SKM-1 treated with dmso at 0.1 percent for 144 hours (cell line): Measurements from ENCODE around the gene TAS1R3.
"Not testable (repeated sequence)": the region's sequence is repeated elsewhere in the genome, so short reads cannot be mapped to it uniquely, and the experiment has no call there.

Experiments used
- DNase-seq: peaks from one replicate; lab custom pipeline; 2025; ENCODE audit not compliant: unreplicated experiment; lab: John Stamatoyannopoulos, UW

The TAS1R3 gene

DNA sequence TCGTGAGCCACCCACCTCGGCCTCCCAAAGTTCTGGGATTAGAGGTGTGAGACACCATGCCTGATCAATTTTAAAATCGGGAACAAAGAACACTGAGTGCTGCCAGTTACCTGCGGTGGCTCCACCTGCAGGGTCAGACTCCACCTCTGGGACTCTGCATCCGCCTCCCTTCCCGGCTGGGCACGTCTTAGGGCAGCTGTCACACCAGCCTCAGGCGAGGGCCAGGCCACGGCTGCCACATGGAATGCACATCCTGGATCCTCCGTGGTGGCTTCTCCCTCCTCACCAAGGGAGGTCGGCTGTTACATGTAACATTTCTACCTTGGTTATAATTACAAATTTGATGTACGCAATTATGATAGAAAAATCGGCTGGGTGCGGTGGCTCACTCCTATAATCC lies 33.2 kb downstream of the TAS1R3 start:
- no peak for DNase-seq

DNA sequence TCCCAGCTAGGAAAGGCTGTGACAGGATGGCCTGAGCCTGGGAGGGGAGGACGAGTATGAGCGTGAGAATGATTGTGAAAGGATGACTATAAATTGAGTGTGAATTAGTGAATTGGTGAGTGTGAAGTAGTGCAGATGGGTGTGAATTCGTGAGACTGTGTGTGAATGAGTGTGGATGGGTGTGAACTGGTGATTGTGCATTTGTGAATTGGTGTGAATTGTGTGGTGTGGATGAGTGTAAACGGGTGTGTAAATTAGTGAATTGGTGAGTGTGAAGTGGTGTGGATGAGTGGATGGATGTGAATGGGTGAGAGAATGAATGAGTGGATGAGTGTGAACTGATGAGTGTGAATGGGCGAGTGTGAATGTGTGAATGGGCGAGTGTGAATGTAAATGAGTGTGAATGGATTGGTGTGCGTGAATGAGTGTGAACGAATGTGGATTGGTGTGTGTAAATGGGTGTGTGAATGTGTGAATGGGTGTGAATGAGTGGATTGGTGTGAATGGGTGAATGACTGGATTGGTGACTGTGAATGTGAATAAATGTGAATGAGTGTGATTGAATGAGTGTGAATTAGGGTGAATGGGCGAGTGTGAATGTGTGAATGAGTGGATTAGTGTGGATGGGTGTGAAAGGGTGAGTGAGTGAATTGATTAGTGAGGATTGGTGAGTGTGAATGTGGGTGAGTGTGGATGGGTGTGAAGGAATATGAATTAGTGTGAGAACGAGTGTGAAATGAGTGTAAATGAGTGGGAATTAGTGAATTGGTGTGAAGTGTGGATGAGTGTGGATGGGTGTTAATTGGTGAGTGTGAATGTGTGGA lies 35.0 kb downstream of the TAS1R3 start:
- DNase-seq = no peak

DNA sequence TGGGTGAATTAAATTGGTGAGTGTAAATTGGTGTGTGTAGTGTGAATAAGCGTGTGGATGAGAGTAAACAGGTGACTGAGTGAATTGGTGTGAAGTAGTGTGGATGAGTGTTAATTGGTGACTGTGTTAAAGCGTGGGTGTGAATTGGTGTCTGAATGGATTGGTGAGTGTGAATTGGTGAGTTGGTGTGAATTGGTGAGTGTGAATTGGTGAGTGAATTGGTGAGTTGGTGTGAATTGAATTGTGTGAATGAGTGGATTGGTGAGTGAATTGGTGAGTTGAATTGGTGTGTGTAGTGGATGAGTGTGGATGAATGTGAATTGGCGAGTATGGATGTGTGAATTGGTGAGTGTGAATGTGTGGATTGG lies 35.6 kb downstream of the TAS1R3 start:
- no peak for DNase-seq

- no peak for DNase-seq
These were observed 36.2 kb downstream of the TAS1R3 start for GRCh38 chr1:1367315-1367714.

GRCh38 chr1:1370094-1370493 lies 39.0 kb downstream of the TAS1R3 start:
- DNase-seq = not testable (repeated sequence)

GRCh38 chr1:1370771-1371300 lies 39.8 kb downstream of the TAS1R3 start:
- no peak for DNase-seq

GRCh38 chr1:1371364-1371745 lies 40.3 kb downstream of the TAS1R3 start:
- peak; percentile 70 for DNase-seq

DNA sequence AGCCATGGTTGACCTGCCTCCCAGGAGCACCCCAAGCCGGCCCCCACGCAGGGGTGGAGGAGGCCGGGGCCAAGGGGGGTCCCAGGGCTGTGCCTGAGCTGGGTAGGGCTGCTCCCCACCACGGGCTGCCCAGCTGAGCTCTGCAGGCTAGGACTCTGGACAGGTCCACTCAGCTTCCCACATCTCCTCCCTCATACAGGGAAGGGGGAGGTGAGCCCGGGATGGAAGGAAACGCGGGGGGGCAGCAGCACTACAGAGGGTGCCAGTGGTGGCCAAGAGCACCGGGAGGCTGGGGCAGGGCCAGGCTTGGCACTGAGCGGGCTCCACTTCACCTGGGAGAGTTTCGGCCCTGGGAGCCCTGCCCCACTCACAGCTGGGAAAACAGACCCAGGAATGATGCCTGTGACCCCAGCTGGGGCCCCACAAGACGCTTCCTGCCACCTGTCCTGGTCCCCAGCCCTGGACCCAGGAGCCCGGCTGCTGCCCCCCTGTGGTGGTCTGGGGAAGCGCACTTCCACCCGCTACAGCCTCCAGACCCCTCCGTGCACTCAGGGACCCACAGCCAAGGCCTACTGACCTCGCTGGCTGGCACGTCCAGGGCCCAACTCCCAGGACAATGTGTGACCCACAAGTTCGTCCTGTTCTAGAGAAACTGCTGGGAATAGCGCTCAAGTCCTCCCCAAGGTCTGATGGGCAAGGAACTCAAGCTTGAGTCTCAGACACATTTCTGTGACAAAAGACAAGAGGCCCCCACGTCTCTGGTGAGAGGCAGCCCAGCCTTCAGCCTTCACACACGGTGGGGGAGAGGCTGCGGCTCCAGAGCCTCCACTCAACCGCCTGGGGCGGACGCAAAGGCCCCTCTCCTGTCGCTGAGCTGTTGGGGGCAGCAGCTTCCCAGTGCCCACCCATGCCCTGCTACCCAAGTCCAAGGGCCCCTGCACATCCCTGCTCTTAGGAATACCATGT lies 40.9 kb downstream of the TAS1R3 start:
- DNase-seq = peak; percentile 36

DNA sequence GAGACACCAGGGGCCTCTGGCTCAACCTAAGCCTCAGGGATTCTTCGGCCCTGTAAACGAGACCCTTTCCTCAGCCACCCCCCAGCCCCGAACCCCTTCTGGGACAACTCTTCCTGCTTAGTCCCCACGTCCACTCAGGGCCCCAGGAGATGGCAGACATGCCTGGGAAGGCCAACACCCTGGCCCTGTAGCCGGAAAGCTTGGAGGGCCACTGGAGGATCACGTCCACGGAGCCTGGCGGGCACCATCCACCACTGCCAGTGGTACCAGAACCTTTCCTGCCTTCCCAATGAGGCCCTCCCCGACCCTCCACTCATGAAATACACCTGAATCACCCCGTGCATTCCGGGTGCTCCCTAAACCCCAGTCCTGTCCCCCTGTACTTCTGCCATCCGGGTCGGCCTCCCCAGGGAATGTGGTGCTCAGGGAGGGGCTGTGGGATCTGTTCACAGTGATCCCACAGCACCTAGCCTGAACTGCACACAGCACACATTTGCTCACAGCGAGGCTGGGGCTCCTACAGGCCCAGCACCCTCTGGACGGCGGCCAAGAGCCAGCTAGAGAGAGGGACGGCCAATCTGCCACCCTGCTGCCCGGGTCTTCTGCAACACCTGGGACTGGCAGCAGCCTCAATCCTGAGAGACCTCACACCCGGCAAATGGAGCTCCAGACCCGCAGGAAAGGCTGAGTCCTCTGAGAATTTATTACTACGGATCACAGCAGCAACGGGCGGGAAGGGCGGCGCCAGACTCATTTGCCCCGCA lies 42.2 kb downstream of the TAS1R3 start:
- no peak for DNase-seq

DNA sequence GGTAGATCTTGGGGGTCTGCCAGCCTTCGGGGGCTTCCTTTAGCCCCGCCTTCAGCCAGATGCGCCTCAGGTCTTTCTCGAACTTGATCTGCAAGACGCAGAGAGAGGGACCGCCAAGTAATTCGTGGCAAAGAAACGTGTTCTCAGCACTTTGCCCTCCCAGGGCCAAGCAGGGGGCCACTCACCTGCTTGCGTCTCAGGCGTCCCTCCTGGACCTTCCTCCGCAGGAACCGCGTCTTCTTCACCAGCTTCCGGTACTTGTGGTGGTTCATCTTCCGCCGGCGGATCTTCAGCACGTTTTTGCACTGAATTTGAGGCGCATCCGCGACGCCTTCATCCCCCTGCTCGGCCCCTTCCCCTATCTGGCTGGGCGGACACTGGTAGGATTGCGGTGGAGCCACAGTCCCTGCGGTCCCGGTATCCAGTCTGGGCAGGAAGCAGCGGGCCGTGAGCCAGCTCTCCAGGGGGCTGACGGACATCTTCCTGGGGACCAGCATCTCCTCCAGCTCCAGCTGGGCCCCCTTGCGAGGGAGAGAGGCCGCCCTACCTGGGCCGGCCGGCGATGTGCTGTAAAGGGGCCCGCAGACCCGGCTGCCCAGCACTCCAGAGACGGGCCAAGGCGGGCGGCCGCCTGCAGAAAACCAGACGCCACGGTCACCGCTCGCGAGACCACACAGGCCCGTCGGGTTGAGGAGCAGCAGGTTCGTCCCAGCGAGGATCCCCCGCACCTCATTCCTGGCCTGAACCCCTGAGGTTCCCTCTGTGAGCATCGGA lies 42.9 kb downstream of the TAS1R3 start:
- no peak for DNase-seq

- no peak for DNase-seq
These were observed 43.5 kb downstream of the TAS1R3 start for GRCh38 chr1:1374589-1374928.

DNA sequence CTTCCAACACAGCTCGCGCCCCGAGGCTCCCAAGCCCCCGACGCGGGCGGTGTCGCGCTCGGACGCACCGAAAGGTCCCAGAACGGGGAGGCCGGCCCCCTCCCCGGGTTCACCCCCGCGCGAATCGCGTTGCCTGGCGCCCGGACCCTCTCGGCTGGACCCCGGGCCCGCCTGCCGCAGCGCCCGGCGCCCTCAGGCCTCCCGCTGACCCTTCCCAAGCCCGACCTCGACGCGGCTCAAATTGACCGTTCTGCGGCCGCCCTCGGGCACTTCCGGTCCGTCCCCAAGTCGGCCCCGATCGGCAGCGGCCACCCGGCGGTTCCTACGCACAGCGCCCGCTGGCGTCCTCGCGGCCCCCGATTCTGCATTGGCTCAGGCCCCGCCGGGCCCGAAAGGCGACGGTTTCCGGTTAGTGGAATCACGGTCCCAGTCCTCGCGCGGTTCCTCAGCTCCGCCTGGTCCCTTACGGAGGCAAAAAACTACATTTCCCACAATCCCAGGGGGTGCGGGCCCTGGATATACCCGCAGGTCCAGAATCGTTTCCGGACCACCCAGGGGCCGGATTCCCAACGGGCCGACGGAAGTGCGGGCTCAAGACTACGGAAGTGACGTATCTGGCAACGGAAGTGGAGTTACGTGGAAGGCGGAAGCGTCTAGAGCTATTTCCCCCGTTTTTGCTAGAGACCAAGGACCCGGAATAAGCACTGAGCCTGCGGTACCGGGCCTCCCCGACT lies 44.0 kb downstream of the TAS1R3 start, which contains the start of gene AURKAIP1:
Gene AURKAIP1 (minus strand): TSS at position 279 of the 734 bp plus-strand sequence. CDS start 451 bp downstream, outside the sequence.
- DNase-seq = peak; percentile 99

GRCh38 chr1:1376551-1377226 lies 45.6 kb downstream of the TAS1R3 start:
- DNase-seq = no peak

DNA sequence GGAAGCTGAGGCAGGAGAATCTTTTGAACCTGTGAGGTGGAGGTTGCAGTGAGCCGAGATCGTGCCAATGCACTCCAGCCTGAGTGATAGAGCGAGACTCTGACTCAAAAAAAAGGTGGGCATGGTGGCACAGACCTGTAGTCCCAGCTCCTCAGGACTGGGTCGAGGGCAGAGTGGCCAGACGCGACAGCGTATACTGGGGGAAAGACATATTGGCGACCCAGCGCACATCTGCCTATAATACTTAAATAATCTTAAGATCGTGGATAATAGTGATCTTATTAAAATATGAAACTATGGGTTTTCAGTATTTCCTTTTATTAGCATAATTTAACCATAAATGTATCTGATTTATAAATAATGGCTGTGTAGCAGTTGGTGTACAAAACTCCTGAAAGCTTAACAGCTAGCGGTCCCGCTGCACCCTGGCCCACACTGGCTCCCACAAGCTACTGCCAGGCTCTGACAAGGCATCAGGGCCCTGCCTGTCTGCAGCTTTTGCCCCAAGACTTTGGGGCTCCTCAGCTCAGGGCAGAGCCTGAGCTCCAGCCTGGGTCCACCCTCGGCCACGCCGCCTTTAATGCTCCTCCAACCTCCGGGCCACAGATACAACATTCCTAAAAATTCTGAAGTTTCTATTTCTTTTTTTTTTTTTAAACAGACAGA lies 46.6 kb downstream of the TAS1R3 start:
- DNase-seq = no peak

GRCh38 chr1:1380860-1381259 lies 49.8 kb downstream of the TAS1R3 start:
- no peak for DNase-seq

DNA sequence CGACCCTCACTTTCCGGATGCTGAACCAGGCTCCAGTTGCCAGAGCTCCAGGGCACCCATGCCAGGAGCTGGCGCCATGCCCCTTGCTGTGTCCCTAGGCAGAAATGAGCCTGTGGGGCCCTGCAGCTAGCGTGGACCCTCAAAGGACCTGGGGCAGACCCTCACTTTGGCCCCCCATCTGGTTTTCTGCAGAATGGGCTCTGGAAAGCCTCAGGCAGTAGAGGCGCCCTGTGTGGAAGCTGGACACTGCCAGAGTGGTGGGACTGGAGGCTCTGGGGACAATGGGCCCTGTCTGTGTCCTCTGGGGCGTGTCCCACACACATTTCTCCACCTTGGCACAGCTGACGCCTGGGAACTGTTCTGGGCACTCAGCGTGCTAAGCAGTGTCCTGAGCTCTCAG lies 50.2 kb downstream of the TAS1R3 start:
- no peak for DNase-seq
